NT2/D1 (cell line): Measurements from ENCODE around the gene KCNH3.

Experiments
- YY1 ChIP-seq: IDR thresholded peaks from 2 replicates; pipeline ENCODE4 v1.6.1; 2011; ENCODE audit not compliant: insufficient read length, insufficient read depth
- ZNF274 ChIP-seq: IDR thresholded peaks from 2 replicates; pipeline ENCODE4 v1.6.1; 2011; ENCODE audit warnings: mild to moderate bottlenecking, low read depth, low read length

GRCh38 chr12:49542592-49543160, 3.8 kb downstream of the KCNH3 start:
- no peak for TF ChIP-seq YY1
- no peak for TF ChIP-seq ZNF274
